ENCODE data around the gene SEC14L1.
"Not testable (repeated sequence)": the region's sequence is repeated elsewhere in the genome, so short reads cannot be mapped to it uniquely, and the experiment has no call there.

The SEC14L1 gene

GRCh38 chr17:77132411-77133086 lies 8.2 kb upstream of the SEC14L1 start:
- Histone ChIP-seq H3K9me3 (ENCODE audit: insufficient read depth, low read depth, low read length) (0 out of 2 replicates have a peak, but pooled peaks cover 6% of the 10 kb centered on the region), H3K36me3 (ENCODE audit: insufficient read depth, low read depth, low read length) (no peaks in the 10 kb centered on the region), H3K27me3 (ENCODE audit: insufficient read depth, low read length) (no peaks in the 10 kb centered on the region), H3K9ac (ENCODE audit: low read depth, low read length) (no peak overlapping the region), H3K27ac (ENCODE audit: low read length) (no peak overlapping the region), H3K4me3 (ENCODE audit: low read length) (no peak overlapping the region), H3K4me1 (ENCODE audit: insufficient read depth, low read length) (no peaks in the 10 kb centered on the region)

- H3K4me3 ChIP-seq (ENCODE audit: low read length): no peak overlapping the region
- H3K36me3 ChIP-seq (ENCODE audit: insufficient read depth, low read depth, low read length): no peaks in the 10 kb centered on the region
- no peak overlapping the region for H3K9ac ChIP-seq (ENCODE audit: low read depth, low read length)
- 0 out of 2 replicates have a peak, but pooled peaks cover 9% of the 10 kb centered on the region for H3K9me3 ChIP-seq (ENCODE audit: insufficient read depth, low read depth, low read length)
- H3K27ac ChIP-seq (ENCODE audit: low read length): no peak overlapping the region
- no peaks in the 10 kb centered on the region for H3K27me3 ChIP-seq (ENCODE audit: insufficient read depth, low read length)
- no peaks in the 10 kb centered on the region for H3K4me1 ChIP-seq (ENCODE audit: insufficient read depth, low read length)
Measured at GRCh38 chr17:77133087-77133638, 7.6 kb upstream of the SEC14L1 start.

GRCh38 chr17:77136420-77136767 lies 4.4 kb upstream of the SEC14L1 start:
- 0 out of 2 replicates have a peak, but pooled peaks cover 9% of the 10 kb centered on the region for H3K9me3 ChIP-seq (ENCODE audit: insufficient read depth, low read depth, low read length)
- H3K9ac ChIP-seq (ENCODE audit: low read depth, low read length): no peak overlapping the region
- H3K27me3 ChIP-seq (ENCODE audit: insufficient read depth, low read length): no peaks in the 10 kb centered on the region
- no peaks in the 10 kb centered on the region for H3K36me3 ChIP-seq (ENCODE audit: insufficient read depth, low read depth, low read length)
- no peak overlapping the region for H3K27ac ChIP-seq (ENCODE audit: low read length)
- H3K4me1 ChIP-seq (ENCODE audit: insufficient read depth, low read length): no peaks in the 10 kb centered on the region
- no peak overlapping the region for H3K4me3 ChIP-seq (ENCODE audit: low read length)

GRCh38 chr17:77137111-77137510 lies 3.7 kb upstream of the SEC14L1 start:
- no peaks in the 10 kb centered on the region for H3K27me3 ChIP-seq (ENCODE audit: insufficient read depth, low read length)
- H3K9ac ChIP-seq (ENCODE audit: low read depth, low read length): no peak overlapping the region
- H3K36me3 ChIP-seq (ENCODE audit: insufficient read depth, low read depth, low read length): no peaks in the 10 kb centered on the region
- 0 out of 2 replicates have a peak, but pooled peaks cover 9% of the 10 kb centered on the region for H3K9me3 ChIP-seq (ENCODE audit: insufficient read depth, low read depth, low read length)
- no peak overlapping the region for H3K4me3 ChIP-seq (ENCODE audit: low read length)
- peaks cover 5% of the 10 kb centered on the region; the same call in 1 of the 2 replicates for H3K4me1 ChIP-seq (ENCODE audit: insufficient read depth, low read length)
- H3K27ac ChIP-seq (ENCODE audit: low read length): no peak overlapping the region

- H3K9me3 ChIP-seq (ENCODE audit: insufficient read depth, low read depth, low read length); H3K9ac ChIP-seq (ENCODE audit: low read depth, low read length); H3K27me3 ChIP-seq (ENCODE audit: insufficient read depth, low read length); H3K27ac ChIP-seq (ENCODE audit: low read length); H3K4me1 ChIP-seq (ENCODE audit: insufficient read depth, low read length); H3K36me3 ChIP-seq (ENCODE audit: insufficient read depth, low read depth, low read length); H3K4me3 ChIP-seq (ENCODE audit: low read length): not testable (repeated sequence)
Measured at GRCh38 chr17:77137886-77138285, 2.9 kb upstream of the SEC14L1 start.

- no peak overlapping the region for H3K27ac ChIP-seq (ENCODE audit: low read length)
- peaks cover 20% of the 10 kb centered on the region for H3K36me3 ChIP-seq (ENCODE audit: insufficient read depth, low read depth, low read length)
- H3K9ac ChIP-seq (ENCODE audit: low read depth, low read length): peak overlapping the region; percentile 78; the same call in 1 of the 2 replicates
- no peaks in the 10 kb centered on the region for H3K27me3 ChIP-seq (ENCODE audit: insufficient read depth, low read length)
- H3K9me3 ChIP-seq (ENCODE audit: insufficient read depth, low read depth, low read length): 0 out of 2 replicates have a peak, but pooled peaks cover 9% of the 10 kb centered on the region
- H3K4me3 ChIP-seq (ENCODE audit: low read length): peak overlapping the region; percentile 74
- H3K4me1 ChIP-seq (ENCODE audit: insufficient read depth, low read length): peaks cover 5% of the 10 kb centered on the region; the same call in 1 of the 2 replicates
Measured at GRCh38 chr17:77140166-77140877, 447 bp upstream of the SEC14L1 start.

GRCh38 chr17:77141846-77142449 lies 1.2 kb downstream of the SEC14L1 start:
- Histone ChIP-seq H3K4me3 (ENCODE audit: low read length) (peak overlapping the region; percentile 89), H3K9ac (ENCODE audit: low read depth, low read length) (peak overlapping the region; percentile 64; the same call in 1 of the 2 replicates), H3K36me3 (ENCODE audit: insufficient read depth, low read depth, low read length) (peaks cover 22% of the 10 kb centered on the region), H3K4me1 (ENCODE audit: insufficient read depth, low read length) (peaks cover 10% of the 10 kb centered on the region; the same call in 1 of the 2 replicates), H3K9me3 (ENCODE audit: insufficient read depth, low read depth, low read length) (0 out of 2 replicates have a peak, but pooled peaks cover 9% of the 10 kb centered on the region), H3K27ac (ENCODE audit: low read length) (no peak overlapping the region), H3K27me3 (ENCODE audit: insufficient read depth, low read length) (no peaks in the 10 kb centered on the region)

GRCh38 chr17:77142689-77143088 lies 1.9 kb downstream of the SEC14L1 start:
- Histone ChIP-seq H3K27me3 (ENCODE audit: insufficient read depth, low read length) (no peaks in the 10 kb centered on the region), H3K9me3 (ENCODE audit: insufficient read depth, low read depth, low read length) (0 out of 2 replicates have a peak, but pooled peaks cover 2% of the 10 kb centered on the region), H3K4me3 (ENCODE audit: low read length) (no peak overlapping the region), H3K27ac (ENCODE audit: low read length) (no peak overlapping the region), H3K36me3 (ENCODE audit: insufficient read depth, low read depth, low read length) (peaks cover 22% of the 10 kb centered on the region), H3K4me1 (ENCODE audit: insufficient read depth, low read length) (peaks cover 18% of the 10 kb centered on the region; the same call in 1 of the 2 replicates), H3K9ac (ENCODE audit: low read depth, low read length) (no peak overlapping the region)

- peaks cover 29% of the 10 kb centered on the region for H3K36me3 ChIP-seq (ENCODE audit: insufficient read depth, low read depth, low read length)
- no peak overlapping the region for H3K9ac ChIP-seq (ENCODE audit: low read depth, low read length)
- no peak overlapping the region for H3K27ac ChIP-seq (ENCODE audit: low read length)
- H3K4me1 ChIP-seq (ENCODE audit: insufficient read depth, low read length): peaks cover 20% of the 10 kb centered on the region
- H3K9me3 ChIP-seq (ENCODE audit: insufficient read depth, low read depth, low read length): no peaks in the 10 kb centered on the region
- no peak overlapping the region for H3K4me3 ChIP-seq (ENCODE audit: low read length)
- H3K27me3 ChIP-seq (ENCODE audit: insufficient read depth, low read length): no peaks in the 10 kb centered on the region
Measured at GRCh38 chr17:77143306-77143705, 2.5 kb downstream of the SEC14L1 start.

- no peak overlapping the region for H3K9ac ChIP-seq (ENCODE audit: low read depth, low read length)
- no peaks in the 10 kb centered on the region for H3K9me3 ChIP-seq (ENCODE audit: insufficient read depth, low read depth, low read length)
- no peaks in the 10 kb centered on the region for H3K27me3 ChIP-seq (ENCODE audit: insufficient read depth, low read length)
- H3K4me3 ChIP-seq (ENCODE audit: low read length): no peak overlapping the region
- peaks cover 38% of the 10 kb centered on the region for H3K36me3 ChIP-seq (ENCODE audit: insufficient read depth, low read depth, low read length)
- H3K4me1 ChIP-seq (ENCODE audit: insufficient read depth, low read length): peaks cover 20% of the 10 kb centered on the region
- H3K27ac ChIP-seq (ENCODE audit: low read length): no peak overlapping the region
Measured at GRCh38 chr17:77144227-77144626, 3.5 kb downstream of the SEC14L1 start.

GRCh38 chr17:77145224-77145611 lies 4.4 kb downstream of the SEC14L1 start:
- Histone ChIP-seq H3K9me3 (ENCODE audit: insufficient read depth, low read depth, low read length) (no peaks in the 10 kb centered on the region), H3K4me3 (ENCODE audit: low read length) (no peak overlapping the region), H3K4me1 (ENCODE audit: insufficient read depth, low read length) (peaks cover 20% of the 10 kb centered on the region), H3K9ac (ENCODE audit: low read depth, low read length) (no peak overlapping the region), H3K27me3 (ENCODE audit: insufficient read depth, low read length) (no peaks in the 10 kb centered on the region), H3K36me3 (ENCODE audit: insufficient read depth, low read depth, low read length) (peaks cover 39% of the 10 kb centered on the region), H3K27ac (ENCODE audit: low read length) (no peak overlapping the region)
